NCI-H2196 treated with DMSO at 0.1 percent for 48 hours (cell line): ENCODE measurements around the gene HDDC3.

Source experiments
- DNase-seq: peaks from one replicate; lab custom pipeline; 2025; ENCODE audit not compliant: unreplicated experiment; lab: John Stamatoyannopoulos, UW

The HDDC3 gene, protein sequence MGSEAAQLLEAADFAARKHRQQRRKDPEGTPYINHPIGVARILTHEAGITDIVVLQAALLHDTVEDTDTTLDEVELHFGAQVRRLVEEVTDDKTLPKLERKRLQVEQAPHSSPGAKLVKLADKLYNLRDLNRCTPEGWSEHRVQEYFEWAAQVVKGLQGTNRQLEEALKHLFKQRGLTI

GRCh38 chr15:90931828-90932659, at the start of gene HDDC3:
Gene HDDC3 (minus strand): TSS chr15:90932549. CDS start chr15:90932540, 9 bp downstream.
- DNase-seq = peak; percentile 53

- DNase-seq = no peak
Measured at GRCh38 chr15:90982135-90982534, 49.8 kb upstream of the HDDC3 start.

DNA sequence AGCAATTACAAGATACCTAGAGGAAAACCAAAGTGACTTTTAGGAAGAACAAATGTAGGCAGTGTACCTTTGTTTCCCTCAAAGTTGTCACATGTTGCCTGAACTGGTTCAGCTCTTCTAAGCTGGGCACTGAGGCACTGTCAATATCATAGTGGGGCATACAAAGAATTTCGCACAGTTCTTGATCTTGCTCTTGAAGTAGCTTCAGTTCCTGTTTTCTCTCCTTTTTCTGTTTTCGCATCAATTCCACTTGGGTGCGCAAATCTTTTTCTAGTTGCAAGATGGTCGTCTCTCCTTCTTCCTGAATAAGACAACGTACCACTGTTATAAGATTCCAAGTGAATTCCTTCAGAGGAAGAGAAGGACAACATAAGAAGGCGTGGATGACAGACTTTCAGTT, 49.3 kb upstream of the HDDC3 start:
- no peak for DNase-seq

DNA sequence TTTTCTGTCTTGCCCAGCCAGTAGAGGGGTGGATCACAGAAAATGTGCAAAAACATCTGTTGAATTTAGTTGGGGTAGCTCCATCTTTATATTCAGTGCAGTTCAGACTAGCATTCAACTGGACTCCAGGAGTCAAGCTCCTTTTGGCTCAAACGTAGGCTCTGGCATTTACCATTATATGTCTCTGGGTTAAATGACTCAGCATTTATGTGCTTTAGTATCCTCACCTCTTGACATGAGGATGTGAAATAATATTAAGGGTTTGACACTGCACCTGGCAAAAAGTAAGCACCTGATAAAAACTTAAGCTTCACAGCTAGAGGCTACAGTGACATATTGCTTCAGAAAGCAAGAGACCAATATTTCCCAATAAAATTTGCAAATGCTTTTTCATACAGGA, 47.2 kb upstream of the HDDC3 start:
- DNase-seq = no peak

GRCh38 chr15:90974216-90974615, 41.9 kb upstream of the HDDC3 start:
- DNase-seq = no peak

DNA sequence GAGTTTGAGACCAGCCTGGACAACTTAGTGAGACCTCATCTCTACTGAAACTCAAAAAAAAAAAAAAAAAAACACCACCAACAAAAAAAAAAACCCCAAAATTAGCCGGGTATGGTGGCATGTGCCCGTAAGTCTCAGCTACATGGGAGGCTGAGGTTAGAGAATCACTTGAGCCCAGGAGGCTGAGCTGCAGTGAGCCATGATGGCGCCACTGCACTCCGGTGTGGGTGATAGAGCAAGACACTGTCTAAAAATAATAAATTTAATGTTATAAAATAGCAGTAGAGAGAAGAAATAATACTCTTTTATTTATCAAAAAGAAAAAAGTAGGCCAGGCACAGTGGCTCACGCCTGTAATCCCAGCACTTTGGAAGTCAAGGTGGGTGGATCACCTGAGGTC, 39.8 kb upstream of the HDDC3 start:
- no peak for DNase-seq

- no peak for DNase-seq
Measured at GRCh38 chr15:90970274-90970673, 37.9 kb upstream of the HDDC3 start.

GRCh38 chr15:90968434-90968833, 36.1 kb upstream of the HDDC3 start:
- no peak for DNase-seq

- DNase-seq = no peak
Measured at GRCh38 chr15:90967206-90967605, 34.9 kb upstream of the HDDC3 start.

GRCh38 chr15:90966262-90966661, 33.9 kb upstream of the HDDC3 start:
- DNase-seq = no peak

DNA sequence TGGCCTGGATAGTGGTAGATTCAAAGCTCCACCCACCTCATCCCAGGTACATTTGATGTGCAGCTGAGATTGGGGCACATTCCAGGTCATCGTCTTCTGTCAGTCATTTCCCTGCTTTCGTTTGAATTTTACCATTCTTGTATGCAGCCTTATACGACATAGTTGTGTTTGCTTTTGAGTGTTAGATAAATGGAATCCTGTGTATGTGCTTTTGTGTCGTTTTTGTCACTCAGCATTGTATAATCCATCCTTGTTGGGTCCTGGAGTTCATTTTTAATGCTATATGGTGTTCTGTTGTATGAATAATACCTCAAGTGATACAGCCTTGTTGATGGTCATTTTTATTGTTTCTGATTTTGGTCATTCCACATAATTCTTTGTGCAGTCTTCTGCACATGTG, 29.7 kb upstream of the HDDC3 start:
- DNase-seq = no peak

DNA sequence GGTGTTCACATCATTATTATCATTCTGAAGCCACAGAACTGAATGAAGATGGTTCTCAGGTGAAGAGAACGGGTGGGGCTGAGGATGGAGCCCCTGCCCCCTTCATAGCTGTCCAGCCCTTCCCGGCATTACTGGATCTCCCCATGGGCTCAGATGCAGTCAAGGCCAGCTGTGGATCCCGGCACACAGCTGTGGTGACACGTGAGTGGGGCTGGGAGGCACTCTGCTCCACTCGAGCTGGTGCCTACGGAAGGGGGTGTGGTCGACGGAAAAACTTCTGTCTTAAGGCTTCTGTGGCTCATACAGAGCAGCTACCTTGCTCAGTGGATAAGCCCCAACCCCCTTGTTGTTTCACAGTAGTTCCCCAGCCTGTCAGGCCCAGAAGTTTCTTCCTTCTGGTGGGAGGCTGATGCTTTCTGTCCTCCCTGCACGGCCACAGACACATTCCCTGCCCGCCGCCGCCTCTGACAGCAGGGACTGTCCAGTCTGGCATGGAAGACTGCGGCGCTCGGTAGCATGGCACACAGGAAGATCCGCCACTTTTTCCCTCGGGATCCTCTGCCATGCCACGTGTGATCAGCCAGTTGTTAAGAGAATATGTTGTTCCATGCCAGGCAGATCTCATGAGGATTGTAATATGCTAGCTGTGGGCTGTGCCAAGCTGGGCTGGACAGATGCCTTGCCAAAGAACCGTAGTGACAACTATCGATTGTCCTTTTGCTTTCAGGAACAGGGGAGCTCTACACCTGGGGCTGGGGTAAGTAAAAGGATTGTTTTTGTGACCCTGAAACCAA, 28.1 kb upstream of the HDDC3 start:
- no peak for DNase-seq

- DNase-seq = no peak
Measured at GRCh38 chr15:90959894-90960293, 27.5 kb upstream of the HDDC3 start.

GRCh38 chr15:90959028-90959595, 26.8 kb upstream of the HDDC3 start:
- no peak for DNase-seq

DNA sequence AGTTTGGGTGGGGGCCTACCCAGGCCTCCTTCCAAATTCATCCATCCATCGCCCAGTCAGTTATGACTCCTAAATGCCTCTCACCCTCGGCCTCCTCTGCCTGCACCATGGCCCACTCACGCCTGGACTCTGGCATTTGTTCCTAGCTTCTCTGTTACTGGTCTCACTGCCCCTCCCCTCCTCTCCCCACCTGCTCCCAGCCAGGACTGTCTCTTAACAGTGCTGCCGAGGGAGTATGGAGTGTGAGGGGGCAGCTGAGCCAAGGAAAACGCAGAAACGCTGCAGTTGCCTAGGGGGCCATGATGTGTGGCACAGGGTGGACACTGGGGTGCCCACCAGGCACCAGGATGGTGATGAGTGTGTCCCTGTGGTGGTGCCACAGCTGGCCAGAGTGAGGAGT, 25.4 kb upstream of the HDDC3 start:
- DNase-seq = no peak

DNA sequence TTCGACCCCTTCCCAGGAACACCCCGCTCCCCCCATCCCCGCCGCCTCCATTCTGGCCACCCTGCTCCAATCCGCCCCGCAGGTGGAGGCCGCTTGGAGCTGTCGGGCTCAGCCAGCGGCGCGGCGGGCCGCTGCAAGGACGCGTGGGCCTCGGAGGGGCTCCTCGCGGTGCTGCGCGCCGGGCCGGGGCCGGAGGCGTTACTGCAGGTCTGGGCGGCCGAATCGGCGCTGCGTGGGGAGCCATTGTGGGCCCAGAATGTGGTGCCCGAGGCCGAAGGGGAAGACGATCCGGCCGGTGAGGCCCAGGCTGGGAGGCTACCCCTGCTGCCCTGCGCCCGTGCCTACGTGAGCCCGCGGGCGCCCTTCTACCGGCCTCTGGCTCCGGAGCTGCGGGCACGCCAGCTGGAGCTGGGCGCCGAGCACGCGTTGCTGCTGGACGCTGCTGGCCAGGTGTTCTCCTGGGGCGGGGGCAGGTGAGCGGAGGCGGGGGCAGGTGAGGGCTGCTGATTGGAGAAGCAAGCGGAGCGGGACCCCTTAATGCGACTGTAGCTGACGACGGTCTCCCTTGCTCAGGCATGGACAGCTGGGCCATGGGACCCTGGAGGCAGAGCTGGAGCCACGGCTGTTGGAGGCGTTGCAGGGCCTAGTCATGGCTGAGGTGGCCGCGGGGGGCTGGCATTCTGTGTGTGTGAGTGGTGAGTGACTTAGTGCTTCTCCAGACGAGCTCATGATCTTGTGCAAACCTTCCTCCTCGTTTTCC, 24.9 kb upstream of the HDDC3 start:
- DNase-seq = no peak

- peak; percentile 33 for DNase-seq
Measured at GRCh38 chr15:90956274-90957030, 24.1 kb upstream of the HDDC3 start.

GRCh38 chr15:90955624-90956273, 23.4 kb upstream of the HDDC3 start:
- no peak for DNase-seq
